ENCODE results near the gene IGFLR1.
A peak's percentile ranks its signal among the peaks of the same experiment; 100 is the strongest.

The IGFLR1 gene

DNA sequence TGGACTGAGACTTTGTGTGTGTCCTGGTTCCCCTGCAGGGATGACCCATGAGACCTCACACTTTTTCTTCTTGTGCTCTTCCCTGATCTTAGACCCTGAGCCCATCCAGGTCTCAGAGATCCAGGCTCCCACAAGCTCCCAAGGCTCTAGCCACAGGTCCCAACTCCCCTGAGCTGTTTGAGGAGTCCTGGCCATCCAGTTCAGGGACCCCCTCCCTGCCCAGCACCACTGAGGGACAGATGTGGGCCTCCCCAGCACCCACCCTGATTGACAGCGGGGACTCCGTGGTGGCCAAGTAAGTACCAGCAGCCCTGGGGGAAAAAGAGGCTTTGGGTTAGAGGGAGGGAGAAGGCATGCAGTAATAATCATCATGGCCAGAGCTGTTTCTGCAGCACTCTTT lies 17.4 kb upstream of the IGFLR1 start:
- H3K9ac ChIP-seq (ENCODE audit: low read depth, low read length) = no peak overlapping the region

DNA sequence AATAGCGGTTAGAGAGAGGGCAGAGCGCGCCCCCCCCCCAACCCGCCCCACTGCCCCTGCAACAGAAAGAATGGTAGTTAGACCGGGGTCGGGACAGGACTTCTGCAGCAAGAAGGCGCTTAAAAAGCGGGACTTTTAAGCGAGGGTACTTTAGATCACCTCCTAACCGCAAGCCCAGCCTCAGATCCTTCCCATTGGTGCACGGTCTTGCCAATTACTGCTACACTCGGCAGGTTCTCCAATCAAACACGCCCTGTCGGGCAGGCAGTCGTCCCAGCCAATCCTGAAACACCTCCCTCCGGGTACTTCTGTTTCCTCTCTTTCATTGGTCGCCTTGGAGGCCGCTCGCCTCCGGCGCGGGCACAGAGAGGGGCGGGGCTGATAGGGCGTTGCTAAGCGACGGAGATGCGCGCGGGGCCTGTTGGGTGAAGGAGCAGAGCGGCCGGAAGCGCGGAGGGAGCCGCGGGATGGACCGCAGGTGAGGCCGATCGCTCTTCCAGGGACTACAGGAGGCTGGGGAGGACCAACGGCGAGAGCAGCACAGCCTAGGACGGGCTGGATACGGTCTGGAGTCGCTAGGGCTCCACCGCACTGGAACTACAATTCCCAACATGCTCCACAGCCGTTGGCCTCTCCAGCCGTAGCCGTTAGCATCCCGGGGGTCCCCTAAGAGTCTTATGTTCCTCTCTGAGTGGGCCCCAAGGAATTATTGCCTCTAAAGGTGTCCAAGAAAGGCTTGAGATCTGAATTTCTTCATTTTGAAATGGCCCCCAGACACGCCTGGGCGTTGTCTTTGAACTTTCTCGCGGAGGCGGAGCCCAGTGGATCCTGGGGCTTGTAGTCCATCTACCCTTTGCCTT lies 15.7 kb upstream of the IGFLR1 start, which contains the start of gene PROSER3:
PROSER3 (plus strand) TSS at position 428 of the 860 bp plus-strand sequence; CDS start at position 468, 40 bp downstream.
- H3K27me3 ChIP-seq (ENCODE audit: control insufficient read depth, insufficient read depth, low read length) = no peaks in the 10 kb centered on the region
- H3K4me3 ChIP-seq (ENCODE audit: low read length) = peak within 1 kb of the TSS; percentile 92
- H3K36me3 ChIP-seq (ENCODE audit: insufficient read depth, low read length) = peaks cover 27% of the 10 kb centered on the region
- H3K9me3 ChIP-seq (replicated peaks; ENCODE audit: low read length) = no peaks in the 10 kb centered on the region
- peaks cover 38% of the 10 kb centered on the region for H3K4me1 ChIP-seq (ENCODE audit: control insufficient read depth, insufficient read depth, low read length)
- H3K4me2 ChIP-seq (ENCODE audit: low read length) = peak within 1 kb of the TSS; percentile 79
- peak within 1 kb of the TSS; percentile 94 for H3K9ac ChIP-seq (ENCODE audit: low read depth, low read length)

More for the DNA sequence above, 17.4 kb upstream of the IGFLR1 start:
- Histone ChIP-seq H3K27me3 (ENCODE audit: control insufficient read depth, insufficient read depth, low read length) (no peaks in the 10 kb centered on the region), H3K36me3 (ENCODE audit: insufficient read depth, low read length) (peaks cover 14% of the 10 kb centered on the region), H3K4me1 (ENCODE audit: control insufficient read depth, insufficient read depth, low read length) (peaks cover 38% of the 10 kb centered on the region), H3K4me3 (ENCODE audit: low read length) (no peak overlapping the region), H3K4me2 (ENCODE audit: low read length) (peak overlapping the region; percentile 77), H3K9me3 (replicated peaks; ENCODE audit: low read length) (no peaks in the 10 kb centered on the region)

DNA sequence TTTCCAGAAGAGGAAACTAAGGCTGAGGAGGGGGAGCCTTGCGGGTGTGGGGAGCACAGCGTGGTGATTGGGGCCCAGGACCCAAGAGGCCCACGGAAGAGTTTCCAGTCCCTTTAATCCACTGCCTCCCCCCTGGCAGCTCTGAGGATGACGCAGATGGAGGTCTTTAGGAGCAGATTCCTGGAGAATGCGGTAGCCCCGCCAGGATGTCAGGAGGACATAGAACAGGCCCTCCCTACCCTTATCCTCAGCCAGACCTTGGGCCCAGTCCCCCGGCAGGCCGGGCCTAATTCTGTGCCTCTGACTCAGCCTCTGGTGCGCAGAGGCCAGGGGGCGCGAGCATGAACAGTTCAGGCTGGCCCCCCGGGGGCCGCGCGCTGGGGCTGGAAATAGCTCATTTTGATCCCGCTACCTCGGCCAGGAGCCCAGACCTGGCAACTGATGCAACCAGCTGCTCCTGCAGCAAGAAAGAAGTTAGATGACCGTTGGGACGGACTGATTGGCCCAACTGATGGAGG lies 15.0 kb upstream of the IGFLR1 start:
- peak overlapping the region; percentile 79 for H3K4me2 ChIP-seq (ENCODE audit: low read length)
- peak overlapping the region; percentile 77 for H3K9ac ChIP-seq (ENCODE audit: low read depth, low read length)
- H3K4me1 ChIP-seq (ENCODE audit: control insufficient read depth, insufficient read depth, low read length) = peaks cover 38% of the 10 kb centered on the region
- H3K36me3 ChIP-seq (ENCODE audit: insufficient read depth, low read length) = peaks cover 34% of the 10 kb centered on the region
- no peaks in the 10 kb centered on the region for H3K27me3 ChIP-seq (ENCODE audit: control insufficient read depth, insufficient read depth, low read length)
- no peaks in the 10 kb centered on the region for H3K9me3 ChIP-seq (replicated peaks; ENCODE audit: low read length)
- H3K4me3 ChIP-seq (ENCODE audit: low read length) = peak overlapping the region; percentile 62

DNA sequence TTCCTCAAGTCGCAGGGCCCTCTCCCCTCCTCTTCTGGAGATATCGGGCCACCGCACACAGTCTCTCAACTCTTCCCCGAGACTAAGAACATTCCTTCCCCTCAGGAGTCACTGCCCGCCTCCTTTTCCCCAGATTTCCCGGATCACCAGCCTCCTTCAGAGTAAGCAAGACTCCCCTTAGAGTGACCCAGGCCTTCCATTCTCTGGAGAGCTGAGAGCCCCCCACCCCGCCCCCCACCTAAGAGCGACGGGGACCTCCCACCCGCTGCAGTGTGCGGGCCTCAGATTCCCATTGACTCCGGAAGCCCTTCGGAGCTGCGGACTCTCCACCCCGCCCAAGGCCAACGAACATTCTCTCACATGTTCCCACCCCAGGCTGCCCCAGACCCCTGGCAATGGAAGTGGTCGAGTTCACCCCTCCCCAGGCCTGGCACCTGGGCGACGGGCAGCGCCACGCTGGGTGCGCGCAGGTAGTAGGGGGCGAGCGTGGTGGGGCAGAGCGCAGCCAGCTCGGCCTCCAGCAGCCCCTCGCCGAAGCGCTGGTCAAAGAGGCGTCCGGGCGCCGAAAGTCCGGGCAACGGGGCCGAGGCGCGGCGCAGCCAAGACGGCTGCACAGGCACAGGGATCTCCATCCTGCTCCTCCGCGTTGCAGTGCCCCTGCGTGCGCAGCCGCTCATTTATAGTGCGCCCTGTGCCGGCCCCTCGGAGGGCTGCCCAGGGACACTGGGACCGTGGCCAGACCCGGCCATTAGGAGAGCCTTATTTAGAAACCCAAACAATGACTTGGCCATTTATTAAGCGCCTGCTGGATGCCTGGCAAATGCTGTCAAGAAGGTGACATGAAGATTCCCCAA lies 14.4 kb upstream of the IGFLR1 start, which contains the start of gene HSPB6:
HSPB6 (minus strand) TSS at position 653 of the 854 bp plus-strand sequence; CDS start at position 632, 21 bp downstream.
- H3K9me3 ChIP-seq (replicated peaks; ENCODE audit: low read length) = no peaks in the 10 kb centered on the region
- peak within 1 kb of the TSS; percentile 62 for H3K4me3 ChIP-seq (ENCODE audit: low read length)
- no peaks in the 10 kb centered on the region for H3K27me3 ChIP-seq (ENCODE audit: control insufficient read depth, insufficient read depth, low read length)
- peak within 1 kb of the TSS; percentile 77 for H3K9ac ChIP-seq (ENCODE audit: low read depth, low read length)
- H3K4me2 ChIP-seq (ENCODE audit: low read length) = peak within 1 kb of the TSS; percentile 79
- peaks cover 38% of the 10 kb centered on the region for H3K4me1 ChIP-seq (ENCODE audit: control insufficient read depth, insufficient read depth, low read length)
- peaks cover 29% of the 10 kb centered on the region for H3K36me3 ChIP-seq (ENCODE audit: insufficient read depth, low read length)

DNA sequence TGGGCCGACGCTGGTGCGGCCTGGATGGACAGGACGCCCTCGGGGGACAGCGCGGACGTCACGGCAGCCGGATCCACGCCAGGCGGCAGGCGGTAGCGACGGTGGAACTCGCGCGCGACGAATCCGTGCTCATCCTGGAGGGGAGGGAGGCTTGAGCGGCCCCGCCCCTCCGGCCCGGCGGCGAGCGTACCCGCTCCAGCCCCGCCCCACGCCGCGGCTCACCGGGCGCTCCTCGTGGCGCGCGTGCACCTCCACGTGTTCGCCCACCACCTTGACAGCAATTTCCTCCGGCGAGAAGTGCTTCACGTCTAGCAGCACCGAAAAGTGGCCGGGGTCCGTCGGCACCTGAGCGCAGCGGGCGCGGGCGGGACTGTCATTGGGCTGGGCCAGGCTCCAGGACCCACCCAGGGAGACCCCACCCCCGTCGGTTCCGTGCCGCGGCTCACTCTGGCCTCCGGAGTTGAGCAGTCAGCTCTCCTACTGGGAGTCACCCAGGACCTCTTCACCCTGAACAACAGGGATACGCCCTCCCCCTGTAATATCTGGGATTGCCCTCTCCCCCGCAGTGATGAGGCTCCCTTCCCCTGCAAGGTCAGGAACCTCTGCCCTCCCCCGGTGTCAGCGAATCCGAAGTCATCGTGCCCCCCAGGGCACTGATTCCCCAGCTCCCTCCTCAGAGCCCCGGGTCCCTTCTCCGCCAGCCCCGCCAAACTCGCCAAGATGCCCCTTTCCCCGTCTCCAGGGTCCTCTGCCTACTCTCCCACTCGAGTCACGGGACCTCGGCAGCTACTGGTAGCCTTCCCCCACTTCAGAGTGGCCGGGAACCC lies 13.5 kb upstream of the IGFLR1 start:
- Histone ChIP-seq H3K36me3 (ENCODE audit: insufficient read depth, low read length) (peaks cover 25% of the 10 kb centered on the region), H3K4me3 (ENCODE audit: low read length) (peak overlapping the region; percentile 62), H3K4me2 (ENCODE audit: low read length) (peak overlapping the region; percentile 79), H3K4me1 (ENCODE audit: control insufficient read depth, insufficient read depth, low read length) (peaks cover 36% of the 10 kb centered on the region), H3K9me3 (replicated peaks; ENCODE audit: low read length) (no peaks in the 10 kb centered on the region), H3K27me3 (ENCODE audit: control insufficient read depth, insufficient read depth, low read length) (no peaks in the 10 kb centered on the region), H3K9ac (ENCODE audit: low read depth, low read length) (peak overlapping the region; percentile 77)

DNA sequence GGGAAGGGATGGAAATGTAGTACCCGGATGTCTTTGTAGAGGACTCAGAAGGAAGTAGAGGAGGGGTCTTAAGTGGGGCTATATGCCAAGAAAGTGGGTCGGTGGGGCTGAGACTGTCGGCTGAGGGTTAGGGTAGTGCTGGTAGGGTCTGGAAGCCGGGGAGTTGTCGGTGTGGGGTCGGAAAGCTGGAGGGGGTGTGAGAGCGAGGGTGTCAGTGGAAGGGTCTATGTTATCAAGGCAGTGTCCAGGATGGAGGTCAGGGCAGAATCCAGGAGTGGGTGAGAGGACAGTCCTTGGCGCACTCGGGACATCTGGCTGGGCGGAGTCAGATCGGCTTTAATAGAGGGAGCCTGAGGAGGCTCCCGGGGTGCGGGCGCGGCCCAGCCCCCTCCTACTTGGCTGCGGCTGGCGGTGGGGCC lies 12.9 kb upstream of the IGFLR1 start:
- H3K4me3 ChIP-seq (ENCODE audit: low read length) = peak overlapping the region; percentile 62
- peak overlapping the region; percentile 79 for H3K4me2 ChIP-seq (ENCODE audit: low read length)
- no peaks in the 10 kb centered on the region for H3K27me3 ChIP-seq (ENCODE audit: control insufficient read depth, insufficient read depth, low read length)
- peaks cover 24% of the 10 kb centered on the region for H3K36me3 ChIP-seq (ENCODE audit: insufficient read depth, low read length)
- peaks cover 35% of the 10 kb centered on the region for H3K4me1 ChIP-seq (ENCODE audit: control insufficient read depth, insufficient read depth, low read length)
- H3K9ac ChIP-seq (ENCODE audit: low read depth, low read length) = peak overlapping the region; percentile 53
- H3K9me3 ChIP-seq (replicated peaks; ENCODE audit: low read length) = no peaks in the 10 kb centered on the region

DNA sequence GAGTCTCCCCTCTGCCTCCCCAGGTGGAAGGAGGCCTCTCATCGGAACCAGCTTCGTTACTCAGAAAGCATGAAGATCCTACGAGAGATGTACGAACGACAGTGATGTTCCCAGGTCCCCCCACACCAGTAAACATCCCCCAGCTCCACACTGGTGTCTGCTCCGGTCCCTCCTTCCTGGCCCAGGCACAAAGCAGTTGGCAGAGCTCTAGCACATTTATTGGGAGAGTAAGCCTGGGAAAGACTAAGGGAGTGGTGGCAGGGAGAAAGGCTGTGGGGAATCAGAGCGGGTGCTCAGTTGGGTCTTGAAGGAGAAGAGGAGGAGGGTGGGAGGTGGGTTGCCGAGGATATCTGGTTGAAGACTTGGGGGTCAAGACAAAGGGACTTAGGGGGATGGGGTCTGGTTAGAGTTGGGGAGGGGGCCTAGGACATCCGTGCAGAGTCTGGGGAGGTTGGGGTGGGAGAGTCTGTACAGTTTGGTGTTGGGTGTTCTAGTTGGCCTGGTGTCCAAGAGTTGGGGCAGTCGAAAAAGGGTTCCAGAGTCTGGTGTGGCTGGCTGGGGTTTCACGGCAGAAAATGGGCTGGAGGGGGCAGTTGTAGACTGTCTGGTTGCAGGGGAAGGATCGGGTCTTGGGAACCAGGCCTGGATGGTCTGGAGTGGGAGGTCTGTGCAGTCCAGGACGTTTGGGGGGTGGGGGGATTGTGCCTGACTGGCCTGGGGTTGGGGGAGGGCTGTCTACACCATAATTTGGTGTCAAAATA lies 12.3 kb upstream of the IGFLR1 start:
- no peaks in the 10 kb centered on the region for H3K9me3 ChIP-seq (replicated peaks; ENCODE audit: low read length)
- no peak overlapping the region for H3K4me3 ChIP-seq (ENCODE audit: low read length)
- peaks cover 24% of the 10 kb centered on the region for H3K36me3 ChIP-seq (ENCODE audit: insufficient read depth, low read length)
- H3K4me1 ChIP-seq (ENCODE audit: control insufficient read depth, insufficient read depth, low read length) = peaks cover 35% of the 10 kb centered on the region
- H3K4me2 ChIP-seq (ENCODE audit: low read length) = no peak overlapping the region
- no peak overlapping the region for H3K9ac ChIP-seq (ENCODE audit: low read depth, low read length)
- H3K27me3 ChIP-seq (ENCODE audit: control insufficient read depth, insufficient read depth, low read length) = no peaks in the 10 kb centered on the region

DNA sequence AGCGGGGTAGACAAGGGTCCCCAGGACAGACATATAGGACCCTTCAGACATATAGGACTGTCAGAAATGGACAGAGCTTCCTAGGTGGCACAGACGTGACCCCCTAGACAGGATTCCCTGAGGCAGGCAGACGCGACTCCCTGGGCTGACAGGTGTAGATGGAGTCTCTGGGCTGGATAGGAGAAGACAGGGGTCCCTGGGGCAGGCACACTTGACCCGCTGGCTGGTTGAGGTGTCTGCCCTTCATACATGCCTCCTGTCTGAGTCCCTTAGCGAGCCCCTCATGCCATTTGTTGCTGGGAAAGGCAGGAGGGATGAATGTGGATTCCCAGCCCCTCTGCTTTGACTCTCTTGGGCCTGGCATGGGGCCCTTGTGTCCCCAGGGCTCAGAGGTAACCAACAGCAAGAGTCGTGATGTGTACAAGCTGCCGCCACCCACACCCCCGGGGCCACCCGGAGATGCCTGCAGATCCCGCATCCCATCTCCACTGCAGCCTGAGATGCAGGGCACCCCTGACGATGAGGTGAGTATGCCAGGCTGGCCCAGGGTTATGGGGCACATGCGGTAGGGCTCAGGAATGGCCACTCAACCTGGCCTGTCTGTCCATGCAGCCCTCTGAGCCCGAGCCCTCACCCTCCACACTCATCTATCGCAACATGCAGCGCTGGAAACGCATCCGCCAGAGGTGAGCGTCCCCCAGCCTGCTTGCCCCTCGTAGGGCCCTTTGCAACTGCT lies 11.6 kb upstream of the IGFLR1 start:
- peaks cover 24% of the 10 kb centered on the region for H3K36me3 ChIP-seq (ENCODE audit: insufficient read depth, low read length)
- H3K4me1 ChIP-seq (ENCODE audit: control insufficient read depth, insufficient read depth, low read length) = peaks cover 33% of the 10 kb centered on the region
- H3K4me3 ChIP-seq (ENCODE audit: low read length) = no peak overlapping the region
- no peaks in the 10 kb centered on the region for H3K27me3 ChIP-seq (ENCODE audit: control insufficient read depth, insufficient read depth, low read length)
- H3K4me2 ChIP-seq (ENCODE audit: low read length) = no peak overlapping the region
- H3K9ac ChIP-seq (ENCODE audit: low read depth, low read length) = no peak overlapping the region
- H3K9me3 ChIP-seq (replicated peaks; ENCODE audit: low read length) = no peaks in the 10 kb centered on the region

DNA sequence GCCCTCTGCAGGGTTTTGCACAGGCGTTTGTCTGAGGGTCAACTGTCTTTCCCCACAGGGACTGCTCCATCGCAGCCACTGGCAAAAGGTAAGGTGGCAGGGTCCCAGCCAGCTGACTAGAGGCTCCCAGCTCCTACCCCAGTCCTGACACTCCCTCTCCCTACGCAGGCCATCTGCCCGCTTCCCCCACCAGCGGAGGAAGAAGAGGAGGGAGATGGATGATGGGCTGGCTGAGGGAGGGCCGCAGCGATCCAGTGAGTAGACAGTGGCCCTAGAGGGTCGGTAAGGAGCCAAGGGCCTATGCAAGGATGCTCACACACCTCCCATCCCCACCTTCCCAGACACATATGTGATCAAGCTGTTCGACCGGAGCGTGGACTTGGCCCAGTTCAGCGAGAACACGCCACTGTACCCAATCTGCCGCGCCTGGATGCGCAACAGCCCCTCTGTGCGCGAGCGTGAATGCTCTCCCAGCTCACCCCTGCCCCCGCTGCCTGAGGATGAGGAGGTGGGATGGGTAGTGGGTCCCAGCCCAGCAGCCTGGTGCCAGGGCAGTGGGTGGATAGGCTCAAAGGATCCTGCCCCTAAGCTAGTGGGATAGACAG lies 10.6 kb upstream of the IGFLR1 start:
- Histone ChIP-seq H3K27me3 (ENCODE audit: control insufficient read depth, insufficient read depth, low read length) (no peaks in the 10 kb centered on the region), H3K4me3 (ENCODE audit: low read length) (no peak overlapping the region), H3K9ac (ENCODE audit: low read depth, low read length) (no peak overlapping the region)

More for the DNA sequence above, 10.6 kb upstream of the IGFLR1 start:
- H3K9me3 ChIP-seq (replicated peaks; ENCODE audit: low read length) = no peaks in the 10 kb centered on the region
- H3K36me3 ChIP-seq (ENCODE audit: insufficient read depth, low read length) = peaks cover 24% of the 10 kb centered on the region
- no peak overlapping the region for H3K4me2 ChIP-seq (ENCODE audit: low read length)
- peaks cover 33% of the 10 kb centered on the region for H3K4me1 ChIP-seq (ENCODE audit: control insufficient read depth, insufficient read depth, low read length)

All from skeletal muscle satellite cell (primary cell).